Keratinocyte (primary cell): ENCODE data around the gene NPRL2. TPM values are rescaled to one million over a fixed set of nuclear protein-coding genes. Genes with fewer than 3 reads are reported as not detected.

Experiments
- DNase-seq: peaks from one replicate; pipeline ENCODE4 v3.0.0-alpha.2; 2011; ENCODE audit warnings: low read depth, missing footprints, low spot score
- FAIRE-seq: peaks from 2 replicates; lab custom pipeline; 2011; peaks lifted over from hg19 to GRCh38; lab: Jason Lieb, UNC
- H2AFZ ChIP-seq: 2 replicates; pipeline ENCODE4 v1.6.0; 2012; ENCODE audit warnings: low read length, control low read depth, inconsistent platforms; ENCODE audit not compliant: control insufficient read depth
- H3K27ac ChIP-seq: 2 replicates; pipeline ENCODE4 v1.5.1; 2011; ENCODE audit warnings: low read length; ENCODE audit not compliant: control insufficient read depth, insufficient read depth
- H3K27me3 ChIP-seq: 3 replicates; pipeline ENCODE4 v1.6.0; 2011; ENCODE audit warnings: low read length; ENCODE audit not compliant: control insufficient read depth, insufficient read depth; ENCODE audit errors: extremely low read depth
- H3K36me3 ChIP-seq, 2 experiments: 2 replicates in 1 of 2; 3 replicates in 1 of 2; pipeline ENCODE4 v1.5.1; 2011; ENCODE audit warnings: low read length in 2 of 2, mild to moderate bottlenecking in 1 of 2; ENCODE audit not compliant: control insufficient read depth in 2 of 2, insufficient read depth in 2 of 2; ENCODE audit errors: extremely low read depth in 1 of 2
- H3K4me1 ChIP-seq: 3 replicates; pipeline ENCODE4 v1.5.1; 2011; ENCODE audit warnings: low read length; ENCODE audit not compliant: control insufficient read depth, insufficient read depth; ENCODE audit errors: extremely low read depth
- H3K4me2 ChIP-seq: 3 replicates; pipeline ENCODE4 v1.6.0; 2011; ENCODE audit warnings: low read depth, low read length; ENCODE audit not compliant: control insufficient read depth, insufficient read depth; ENCODE audit errors: extremely low read depth
- H3K4me3 ChIP-seq, 3 experiments: fragments of 200-600 bp in 1 of 3; sonication (generic) in 1 of 3; 2 replicates in 2 of 3; 3 replicates in 1 of 3; pipeline ENCODE4 v1.5.1; 2011 to 2016; ENCODE audit warnings: low read length in 3 of 3, mild to moderate bottlenecking in 3 of 3, control low read depth in 2 of 3, inconsistent platforms in 1 of 3, low read depth in 1 of 3, mixed read lengths in 1 of 3, mixed run types in 1 of 3, moderate library complexity in 1 of 3; ENCODE audit not compliant: control insufficient read depth in 2 of 3, insufficient read depth in 2 of 3; ENCODE audit errors: extremely low read depth in 1 of 3
- H3K79me2 ChIP-seq: 2 replicates; pipeline ENCODE4 v1.6.0; 2012; ENCODE audit warnings: low read length; ENCODE audit not compliant: control insufficient read depth, insufficient read depth
- H3K9ac ChIP-seq: 3 replicates; pipeline ENCODE4 v1.6.0; 2011; ENCODE audit warnings: low read length; ENCODE audit not compliant: control insufficient read depth, insufficient read depth; ENCODE audit errors: extremely low read depth
- H3K9me1 ChIP-seq: 3 replicates; pipeline ENCODE4 v1.6.0; 2011; ENCODE audit warnings: low read length; ENCODE audit not compliant: control insufficient read depth, insufficient read depth; ENCODE audit errors: extremely low read depth
- H3K9me3 ChIP-seq: 2 replicates; pipeline ENCODE4 v1.5.1; 2012; ENCODE audit warnings: low read depth, low read length; ENCODE audit not compliant: control insufficient read depth
- H4K20me1 ChIP-seq: 3 replicates; pipeline ENCODE4 v1.6.0; 2011; ENCODE audit warnings: low read length; ENCODE audit not compliant: control insufficient read depth, insufficient read depth; ENCODE audit errors: extremely low read depth
- CTCF ChIP-seq, 3 experiments: IDR thresholded peaks in 1 of 3; conservative IDR thresholded peaks in 1 of 3; optimal IDR thresholded peaks in 1 of 3; 2 replicates in 2 of 3; 3 replicates in 1 of 3; pipeline versions ENCODE3 to v1.5.1; 2011; ENCODE audit warnings: low read length in 3 of 3, mild to moderate bottlenecking in 3 of 3, moderate library complexity in 2 of 3, control low read depth in 1 of 3, inconsistent platforms in 1 of 3; ENCODE audit not compliant: insufficient read depth in 2 of 3; ENCODE audit errors: extremely low read depth in 1 of 3
- EZH2 ChIP-seq: IDR thresholded peaks from one replicate; pipeline ENCODE4 v1.6.1; 2012; ENCODE audit warnings: inconsistent platforms, mild to moderate bottlenecking, low read length, moderate library complexity
- dilution Hi-C: fragments of 300-500 bp; cut with MboI; formaldehyde crosslinking; loops from one replicate; pipeline ENCODE4 v1.7.0; 2020; ENCODE audit warnings: low sequenced_read_pairs; ENCODE audit not compliant: extremely low pct_ligation_motif_present
- polyA plus RNA-seq, 5 experiments: library from polyadenylated mRNA; depleted of rRNA in 3 of 5; stranded (reverse) in 3 of 5; stranded (forward) in 1 of 5; unstranded in 1 of 5; fragments of >200 nt; gene quantifications; 1 replicate in 1 of 5; 2 replicates in 3 of 5; 3 replicates in 1 of 5; pipeline versions ENCODE4 v1.2.1 to v1.2.3, GENCODE V29; 2011 to 2012; ENCODE audit warnings: missing spikeins in 2 of 5, low read depth in 1 of 5, low replicate concordance in 1 of 5

The NPRL2 gene
- polyA plus RNA-seq, 1 donor (not counting 4 experiments of a cell fraction or from before 2014, with no cell fraction given) = 20.6 TPM

- dilution Hi-C loops = no loop called here
- Histone ChIP-seq H3K9ac (peak overlapping the region; percentile 98), H3K4me2 (peak overlapping the region; percentile 99), H3K4me3 (peak overlapping the region; percentile 52 to 89 (median 84)), H3K9me3 (no peaks in the 10 kb centered on the region), H3K36me3 (peaks cover 18 to 36% of the 10 kb centered on the region in 2 experiments), H3K27ac (peak overlapping the region; percentile 99), H3K27me3 (no peaks in the 10 kb centered on the region), H2AFZ (peak overlapping the region; percentile 33), H3K4me1 (peaks cover 45% of the 10 kb centered on the region), H4K20me1 (no peaks in the 10 kb centered on the region), H3K9me1 (peaks cover 3% of the 10 kb centered on the region), H3K79me2 (peaks cover 33% of the 10 kb centered on the region)
- no peak for FAIRE-seq
- DNase-seq = no peak
- TF ChIP-seq EZH2 (no peak), CTCF (optimal IDR thresholded peaks at IDR 0.05 in 1 of 3, IDR thresholded peaks at IDR 0.05 in 1 of 3, conservative IDR thresholded peaks at IDR 0.05 in 1 of 3; ENCODE audit: extremely low read depth in 1 of 3, insufficient read depth in 2 of 3, low read length in 3 of 3) (no peak)
Measured at GRCh38 chr3:50320853-50321335, 29.7 kb downstream of the NPRL2 start.

- DNase-seq (no peak), FAIRE-seq (no peak)
- dilution Hi-C loops = no loop called here
- no peaks in the 10 kb centered on the region for H3K9me3 ChIP-seq
- H3K9ac ChIP-seq = peak overlapping the region; percentile 98
- peaks cover 15 to 34% of the 10 kb centered on the region in 2 experiments for H3K36me3 ChIP-seq
- no peaks in the 10 kb centered on the region for H3K27me3 ChIP-seq
- peak overlapping the region; percentile 52 to 89 (median 84) for H3K4me3 ChIP-seq
- H3K4me1 ChIP-seq = peaks cover 45% of the 10 kb centered on the region
- peaks cover 35% of the 10 kb centered on the region for H3K79me2 ChIP-seq
- no peak overlapping the region for H2AFZ ChIP-seq
- H3K27ac ChIP-seq = peak overlapping the region; percentile 99
- TF ChIP-seq EZH2 (no peak), CTCF (optimal IDR thresholded peaks at IDR 0.05 in 1 of 3, IDR thresholded peaks at IDR 0.05 in 1 of 3, conservative IDR thresholded peaks at IDR 0.05 in 1 of 3; ENCODE audit: extremely low read depth in 1 of 3, insufficient read depth in 2 of 3, low read length in 3 of 3) (no peak)
- no peaks in the 10 kb centered on the region for H4K20me1 ChIP-seq
- peak overlapping the region; percentile 99 for H3K4me2 ChIP-seq
- H3K9me1 ChIP-seq = peaks cover 7% of the 10 kb centered on the region
Measured at GRCh38 chr3:50319894-50320625, 30.5 kb downstream of the NPRL2 start.
